GM12878 (cell line): Measurements from ENCODE around the gene PTPRJ. TPM values are rescaled to one million over a fixed set of nuclear protein-coding genes. Genes with fewer than 3 reads are reported as not detected.

Source experiments
- ATAC-seq: fragments of 200-7000 bp; cut with Tn5 transposase; 3 replicates; pipeline ENCODE4 v1.9.1; 2020; ENCODE audit warnings: mild to moderate bottlenecking, moderate library complexity
- BruUV-seq: library from RNA; stranded (reverse); fragments of 400-500 nt; replicated peaks from 2 replicates; lab custom pipeline; 2021; lab: Mats Ljungman, UMichigan
- CTCF ChIA-PET: fragments of 300-600 bp; sonication (Branson Sonifier 250); formaldehyde crosslinking; extraction: SDS; loops from one replicate; lab custom pipeline; 2021; ENCODE audit warnings: inconsistent platforms; lab: Yijun Ruan, JAX
- POLR2A ChIA-PET: fragments of 350-600 bp; formaldehyde crosslinking; extraction: SDS; loops from one replicate; lab custom pipeline; 2021; ENCODE audit warnings: inconsistent platforms; lab: Charles Lee
- RAD21 ChIA-PET: fragments of 300-600 bp; sonication (Branson Sonifier 250); formaldehyde crosslinking; loops from one replicate; lab custom pipeline; 2023; ENCODE audit warnings: antibody characterized with exemption; ENCODE audit not compliant: unreplicated experiment; lab: Charles Lee
- SMC1A ChIA-PET: fragments of 300-600 bp; sonication (Branson Sonifier 250); formaldehyde crosslinking; loops from one replicate; lab custom pipeline; 2023; ENCODE audit not compliant: unreplicated experiment, uncharacterized antibody; lab: Charles Lee
- DNase-seq: peaks from one replicate; pipeline ENCODE4 v3.0.0-alpha.2; 2011; ENCODE audit warnings: low read depth, low spot score
- FAIRE-seq: peaks from 3 replicates; lab custom pipeline; 2011; peaks lifted over from hg19 to GRCh38; lab: Jason Lieb, UNC
- H2AFZ ChIP-seq: 2 replicates; pipeline ENCODE4 v1.6.0; 2011; ENCODE audit warnings: low read depth, low read length, control low read depth; ENCODE audit not compliant: control insufficient read depth
- H3K27ac ChIP-seq: 2 replicates; pipeline ENCODE4 v1.5.1; 2011; ENCODE audit warnings: control low read depth; ENCODE audit not compliant: control insufficient read depth, insufficient read depth
- H3K27me3 ChIP-seq, 2 experiments: replicated peaks in 1 of 2; 2 replicates each; pipeline versions ENCODE4 v1.6.0 to v1.6.1; 2011; ENCODE audit warnings: low read length in 1 of 2; ENCODE audit not compliant: control insufficient read depth in 2 of 2, insufficient read depth in 2 of 2
- H3K36me3 ChIP-seq, 2 experiments: 2 replicates each; pipeline ENCODE4 v1.5.1; 2011; ENCODE audit warnings: low read length in 1 of 2; ENCODE audit not compliant: control insufficient read depth in 2 of 2, insufficient read depth in 2 of 2
- H3K4me1 ChIP-seq: 2 replicates; pipeline ENCODE4 v1.6.1; 2011; ENCODE audit warnings: mild to moderate bottlenecking, low read length, moderate library complexity, mixed read lengths; ENCODE audit not compliant: control insufficient read depth, insufficient read depth
- H3K4me2 ChIP-seq: 2 replicates; pipeline ENCODE4 v1.6.0; 2011; ENCODE audit warnings: control low read depth; ENCODE audit not compliant: control insufficient read depth, insufficient read depth
- H3K4me3 ChIP-seq: fragments of 200-600 bp; sonication (generic); 2 replicates; pipeline ENCODE4 v1.5.1; 2016
- H3K79me2 ChIP-seq: 2 replicates; pipeline ENCODE4 v1.6.0; 2011; ENCODE audit warnings: low read length; ENCODE audit not compliant: control insufficient read depth, insufficient read depth
- H3K9ac ChIP-seq: 2 replicates; pipeline ENCODE4 v1.8.0; 2011; ENCODE audit warnings: low read length, control low read depth, mixed read lengths; ENCODE audit not compliant: control insufficient read depth, insufficient read depth
- H3K9me3 ChIP-seq: replicated peaks from 3 replicates; pipeline ENCODE4 v1.5.1; 2011; ENCODE audit warnings: mild to moderate bottlenecking, low read length; ENCODE audit not compliant: control insufficient read depth, insufficient read depth
- H4K20me1 ChIP-seq: 2 replicates; pipeline ENCODE4 v1.6.0; 2011; ENCODE audit not compliant: control insufficient read depth, insufficient read depth
- E2F8 ChIP-seq: fragments of 450-650 bp; IDR thresholded peaks from 2 replicates; pipeline ENCODE4 v1.6.1; 2018; ENCODE audit warnings: mild to moderate bottlenecking, low read depth, moderate library complexity; ENCODE audit not compliant: partially characterized antibody
- FOXM1 ChIP-seq: IDR thresholded peaks from 2 replicates; pipeline ENCODE4 v1.6.1; 2012; ENCODE audit warnings: low read depth, mild to moderate bottlenecking, inconsistent platforms, low read length, moderate library complexity
- PKNOX1 ChIP-seq: fragments of 450-650 bp; IDR thresholded peaks from 2 replicates; pipeline ENCODE4 v1.6.1; 2016; ENCODE audit warnings: mild to moderate bottlenecking
- TCF7 ChIP-seq: IDR thresholded peaks from 2 replicates; pipeline ENCODE4 v1.6.1; 2014; ENCODE audit warnings: antibody characterized with exemption, borderline replicate concordance
- WGBS: methylation state at CpG from one replicate; pipeline ENCODE4 v1.1.6; 2016; ENCODE audit warnings: low lambda C conversion rate; ENCODE audit not compliant: insufficient replicate concordance, insufficient coverage; ENCODE audit errors: missing lambda C conversion rate; 5-methylcytosine and 5-hydroxymethylcytosine counted together
- in situ Hi-C: fragments of 300-500 bp; cut with MboI; formaldehyde crosslinking; loops from 9 replicates; pipeline ENCODE4 v1.14.3; 2018; ENCODE audit warnings: mixed read lengths
- intact Hi-C: fragments of 100-400 bp; cut with micrococcal nuclease; formaldehyde crosslinking; loops from one replicate; pipeline ENCODE4 v1.14.2; 2022; ENCODE audit not compliant: unreplicated experiment
- polyA plus RNA-seq, 11 experiments: library from polyadenylated mRNA; depleted of rRNA in 4 of 11; unstranded in 6 of 11; stranded (reverse) in 5 of 11; fragments of >200 nt; fragmentation: Nextera tagmentation in 4 of 11; fragmentation: Illumina TruSeq in 1 of 11; extraction: Ambion mirVana in 4 of 11; extraction: Trizol in 1 of 11; gene quantifications; 1 replicate in 1 of 11; 2 replicates in 10 of 11; pipeline versions ENCODE4 v1.2.1 to v1.2.3, GENCODE V29; 2011 to 2016; ENCODE audit warnings: inconsistent platforms in 2 of 11, missing spikeins in 2 of 11, low read depth in 1 of 11
- total RNA-seq, 4 experiments: library from RNA; depleted of rRNA in 3 of 4; stranded (reverse); fragments of >200 nt in 3 of 4; fragmentation: Illumina TruSeq in 1 of 4; extraction: Trizol in 1 of 4; gene quantifications; 2 replicates each; pipeline versions ENCODE4 v1.2.1 to v1.2.3, GENCODE V29; 2013 to 2021

Gene PTPRJ
- total and polyA plus RNA-seq, 10 of the 15 experiments (the other 5 are each of a cell fraction or from before 2014, with no cell fraction given) = 0.22 to 22.4 (median 7.4) TPM

DNA sequence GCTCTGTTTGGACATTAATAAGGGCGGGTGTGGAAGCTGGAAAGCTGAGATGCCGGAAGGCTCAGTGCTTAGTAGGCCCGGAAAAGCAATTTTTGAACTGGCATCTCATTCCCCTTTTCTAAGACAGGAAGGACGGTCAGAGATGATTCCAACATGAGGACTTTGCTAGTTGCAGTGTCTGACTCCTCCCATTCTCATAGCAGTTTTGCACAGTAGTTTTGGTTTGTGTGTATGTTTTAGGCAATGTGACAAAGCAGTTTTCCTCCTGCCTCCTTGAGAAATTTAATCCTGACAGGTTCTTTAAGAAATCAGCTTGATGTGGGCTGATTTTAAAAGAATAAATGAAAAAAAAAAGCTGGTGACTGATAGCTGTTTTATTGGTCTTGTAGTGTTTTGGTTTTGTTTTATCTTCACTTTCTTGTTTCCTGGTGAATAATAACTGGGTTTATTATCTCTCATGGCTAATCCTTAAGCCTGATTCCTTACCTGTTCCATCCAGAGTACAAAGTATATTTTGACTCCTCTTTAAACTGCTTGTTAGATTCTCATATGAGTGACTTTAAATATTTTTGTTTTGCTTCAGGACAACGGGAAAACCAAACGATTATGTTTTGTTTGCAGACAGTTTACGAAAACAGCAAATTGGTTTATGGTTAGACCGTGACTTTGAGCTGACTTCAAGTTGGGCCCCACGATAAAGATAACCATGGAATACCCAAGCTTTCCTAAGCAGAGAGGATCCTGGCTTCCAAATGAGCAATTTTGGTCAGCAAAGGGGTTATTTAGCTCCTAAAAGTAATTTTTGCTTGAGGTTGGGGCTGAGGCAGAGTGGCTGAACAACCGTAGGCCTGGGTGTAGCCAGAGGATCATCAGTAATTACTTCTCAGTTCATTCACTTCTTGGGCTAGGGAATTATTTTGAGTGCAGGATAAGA, 3.4 kb downstream of the PTPRJ start:
- no peak for ATAC-seq
- H3K9ac ChIP-seq = peak overlapping the region; percentile 41
- TSS peak; percentile 50 for BruUV-seq

More for the DNA sequence above, 3.4 kb downstream of the PTPRJ start:
- Histone ChIP-seq H3K4me2 (peak overlapping the region; percentile 89), H3K27ac (peak overlapping the region; percentile 49), H3K79me2 (peaks cover 72% of the 10 kb centered on the region), H3K9me3 (no peaks in the 10 kb centered on the region)
- no peak for FAIRE-seq
- peak; percentile 4; the same call in 1 of the 2 replicates for TF ChIP-seq FOXM1
- no peak for TF ChIP-seq PKNOX1
- no peak for TF ChIP-seq E2F8
- no peak for TF ChIP-seq TCF7
- TF ChIP-seq, all 136 proteins: peak for 1
- WGBS = 66% methylated on average over 10 of the region's 10 CpGs
- no peaks in the 10 kb centered on the region for H3K36me3 ChIP-seq
- peaks cover 0 to 3% of the 10 kb centered on the region in 2 experiments; a peak in 2 of 4 replicates for H3K27me3 ChIP-seq
- no peaks in the 10 kb centered on the region for H4K20me1 ChIP-seq
- DNase-seq = no peak
- ChIA-PET POLR2A (interaction anchor here (0.6 to 2.2 kb wide), 6 partner anchors 9 to 217 kb away, joined by 3 to 9 read pairs (median 5); no protein-coding TSS in a partner anchor), SMC1A (interaction anchor here (0.7 to 3.4 kb wide), 12 partner anchors 8 to 124 kb away, joined by 3 to 23 read pairs (median 8); no protein-coding TSS in a partner anchor), CTCF (interaction anchor here (0.7 to 3.2 kb wide), 5 partner anchors 10 to 125 kb away, joined by 3 to 17 read pairs (median 4); no protein-coding TSS in a partner anchor), RAD21 (interaction anchor here (0.6 to 3.5 kb wide), 10 partner anchors 13 to 124 kb away, joined by 3 to 12 read pairs (median 4); no protein-coding TSS in a partner anchor)
- in situ Hi-C loops = no loop called here
- peaks cover 43% of the 10 kb centered on the region for H3K4me1 ChIP-seq
- intact Hi-C loops = loop anchor here (5.0 kb wide), 1 partner anchor 124 kb away; no protein-coding TSS in a partner anchor
- peak overlapping the region; percentile 13 for H2AFZ ChIP-seq
- H3K4me3 ChIP-seq = peak overlapping the region; percentile 58; the same call in 1 of the 2 replicates
